Measurements from ENCODE around the gene EXOSC7. TPM values are rescaled to one million over a fixed set of nuclear protein-coding genes. Genes with fewer than 3 reads are reported as not detected.

The EXOSC7 gene
- total and polyA plus RNA-seq, 9 of the 15 experiments (the other 6 are each of a cell fraction or from before 2014, with no cell fraction given) = 88.5 to 237 (median 112) TPM

DNA sequence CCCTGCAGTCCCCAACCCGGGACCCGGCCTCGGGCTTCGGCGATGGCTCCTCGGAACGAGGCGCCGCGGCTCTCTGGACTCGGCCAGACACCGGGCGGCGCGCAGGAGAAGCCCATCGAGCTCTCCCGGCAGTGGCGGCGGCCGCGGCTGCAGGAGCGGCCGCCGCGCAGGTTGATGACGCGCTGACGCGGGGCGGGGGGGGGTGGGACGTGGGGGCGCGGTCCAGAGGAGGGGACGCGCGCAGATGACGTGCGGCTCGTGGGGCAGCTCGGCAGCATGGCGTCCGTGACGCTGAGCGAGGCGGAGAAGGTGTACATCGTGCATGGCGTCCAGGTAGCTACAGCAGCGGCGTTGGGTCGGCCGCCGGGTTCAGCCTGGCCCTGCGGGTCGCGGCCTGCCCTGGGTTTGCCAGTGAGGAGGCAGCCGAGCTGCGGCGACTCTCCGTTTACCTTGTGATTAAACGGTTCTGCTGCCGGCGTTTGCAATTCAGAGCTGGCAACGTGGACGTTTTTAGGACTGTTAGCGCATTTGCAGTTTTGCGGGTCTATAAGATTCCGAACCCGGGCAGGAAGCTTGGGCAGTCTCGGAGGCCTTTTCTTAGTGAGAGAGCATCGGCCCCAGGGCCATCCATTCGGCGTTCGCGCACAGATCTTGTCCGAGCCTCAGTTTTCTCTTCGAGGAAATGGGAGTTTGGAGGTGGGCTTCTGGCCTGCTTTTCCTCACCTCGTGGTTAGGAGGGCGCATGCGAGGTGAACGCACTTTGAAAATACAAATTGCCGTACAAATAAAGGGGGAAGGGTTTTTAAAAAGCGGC lies at the start of gene EXOSC7, which contains the start of gene ZDHHC3 (continued):
- TF ChIP-seq, protein P1, sequence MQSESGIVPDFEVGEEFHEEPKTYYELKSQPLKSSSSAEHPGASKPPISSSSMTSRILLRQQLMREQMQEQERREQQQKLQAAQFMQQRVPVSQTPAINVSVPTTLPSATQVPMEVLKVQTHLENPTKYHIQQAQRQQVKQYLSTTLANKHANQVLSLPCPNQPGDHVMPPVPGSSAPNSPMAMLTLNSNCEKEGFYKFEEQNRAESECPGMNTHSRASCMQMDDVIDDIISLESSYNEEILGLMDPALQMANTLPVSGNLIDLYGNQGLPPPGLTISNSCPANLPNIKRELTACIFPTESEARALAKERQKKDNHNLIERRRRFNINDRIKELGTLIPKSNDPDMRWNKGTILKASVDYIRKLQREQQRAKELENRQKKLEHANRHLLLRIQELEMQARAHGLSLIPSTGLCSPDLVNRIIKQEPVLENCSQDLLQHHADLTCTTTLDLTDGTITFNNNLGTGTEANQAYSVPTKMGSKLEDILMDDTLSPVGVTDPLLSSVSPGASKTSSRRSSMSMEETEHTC (IDR thresholded peaks at IDR 0.05) = peak; percentile 65; the same call in 1 of the 2 replicates
- no peak for TF ChIP-seq PYGO2 (tag; IDR thresholded peaks at IDR 0.05)
- TF ChIP-seq HIVEP1 (CRISPR knock-in tag; IDR thresholded peaks at IDR 0.05) = no peak
- TF ChIP-seq, protein P2, sequence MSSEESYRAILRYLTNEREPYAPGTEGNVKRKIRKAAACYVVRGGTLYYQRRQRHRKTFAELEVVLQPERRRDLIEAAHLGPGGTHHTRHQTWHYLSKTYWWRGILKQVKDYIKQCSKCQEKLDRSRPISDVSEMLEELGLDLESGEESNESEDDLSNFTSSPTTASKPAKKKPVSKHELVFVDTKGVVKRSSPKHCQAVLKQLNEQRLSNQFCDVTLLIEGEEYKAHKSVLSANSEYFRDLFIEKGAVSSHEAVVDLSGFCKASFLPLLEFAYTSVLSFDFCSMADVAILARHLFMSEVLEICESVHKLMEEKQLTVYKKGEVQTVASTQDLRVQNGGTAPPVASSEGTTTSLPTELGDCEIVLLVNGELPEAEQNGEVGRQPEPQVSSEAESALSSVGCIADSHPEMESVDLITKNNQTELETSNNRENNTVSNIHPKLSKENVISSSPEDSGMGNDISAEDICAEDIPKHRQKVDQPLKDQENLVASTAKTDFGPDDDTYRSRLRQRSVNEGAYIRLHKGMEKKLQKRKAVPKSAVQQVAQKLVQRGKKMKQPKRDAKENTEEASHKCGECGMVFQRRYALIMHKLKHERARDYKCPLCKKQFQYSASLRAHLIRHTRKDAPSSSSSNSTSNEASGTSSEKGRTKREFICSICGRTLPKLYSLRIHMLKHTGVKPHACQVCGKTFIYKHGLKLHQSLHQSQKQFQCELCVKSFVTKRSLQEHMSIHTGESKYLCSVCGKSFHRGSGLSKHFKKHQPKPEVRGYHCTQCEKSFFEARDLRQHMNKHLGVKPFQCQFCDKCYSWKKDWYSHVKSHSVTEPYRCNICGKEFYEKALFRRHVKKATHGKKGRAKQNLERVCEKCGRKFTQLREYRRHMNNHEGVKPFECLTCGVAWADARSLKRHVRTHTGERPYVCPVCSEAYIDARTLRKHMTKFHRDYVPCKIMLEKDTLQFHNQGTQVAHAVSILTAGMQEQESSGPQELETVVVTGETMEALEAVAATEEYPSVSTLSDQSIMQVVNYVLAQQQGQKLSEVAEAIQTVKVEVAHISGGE (CRISPR knock-in tag; IDR thresholded peaks at IDR 0.05) = no peak
- TF ChIP-seq ZNF764 (CRISPR knock-in tag; IDR thresholded peaks at IDR 0.05; ENCODE audit: low read depth) = no peak
- TF ChIP-seq ZZZ3 (IDR thresholded peaks at IDR 0.05) = no peak
- TF ChIP-seq ZNF146 (CRISPR knock-in tag; IDR thresholded peaks at IDR 0.05; ENCODE audit: unreplicated experiment) = no peak
- TF ChIP-seq NCOA2 (IDR thresholded peaks at IDR 0.05; ENCODE audit: partially characterized antibody in 2 of 2) = no peak
- TF ChIP-seq, protein P3, sequence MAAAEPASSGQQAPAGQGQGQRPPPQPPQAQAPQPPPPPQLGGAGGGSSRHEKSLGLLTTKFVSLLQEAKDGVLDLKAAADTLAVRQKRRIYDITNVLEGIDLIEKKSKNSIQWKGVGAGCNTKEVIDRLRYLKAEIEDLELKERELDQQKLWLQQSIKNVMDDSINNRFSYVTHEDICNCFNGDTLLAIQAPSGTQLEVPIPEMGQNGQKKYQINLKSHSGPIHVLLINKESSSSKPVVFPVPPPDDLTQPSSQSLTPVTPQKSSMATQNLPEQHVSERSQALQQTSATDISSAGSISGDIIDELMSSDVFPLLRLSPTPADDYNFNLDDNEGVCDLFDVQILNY (CRISPR knock-in tag; IDR thresholded peaks at IDR 0.05) = no peak
- TF ChIP-seq, protein P4, sequence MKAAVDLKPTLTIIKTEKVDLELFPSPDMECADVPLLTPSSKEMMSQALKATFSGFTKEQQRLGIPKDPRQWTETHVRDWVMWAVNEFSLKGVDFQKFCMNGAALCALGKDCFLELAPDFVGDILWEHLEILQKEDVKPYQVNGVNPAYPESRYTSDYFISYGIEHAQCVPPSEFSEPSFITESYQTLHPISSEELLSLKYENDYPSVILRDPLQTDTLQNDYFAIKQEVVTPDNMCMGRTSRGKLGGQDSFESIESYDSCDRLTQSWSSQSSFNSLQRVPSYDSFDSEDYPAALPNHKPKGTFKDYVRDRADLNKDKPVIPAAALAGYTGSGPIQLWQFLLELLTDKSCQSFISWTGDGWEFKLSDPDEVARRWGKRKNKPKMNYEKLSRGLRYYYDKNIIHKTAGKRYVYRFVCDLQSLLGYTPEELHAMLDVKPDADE (conservative IDR thresholded peaks at IDR 0.05; ENCODE audit: control insufficient read depth, low read depth, low read length) = peak; percentile 79
- TF ChIP-seq ZNF695 (CRISPR knock-in tag; IDR thresholded peaks at IDR 0.05) = no peak
- TF ChIP-seq BACH1 (tag; IDR thresholded peaks at IDR 0.05) = no peak
- peak; percentile 21; the same call in 1 of the 2 replicates for TF ChIP-seq ATF7 (IDR thresholded peaks at IDR 0.05)
- TF ChIP-seq PURB (CRISPR knock-in tag; IDR thresholded peaks at IDR 0.05; ENCODE audit: low read depth) = no peak
- TF ChIP-seq ZNF445 (CRISPR knock-in tag; IDR thresholded peaks at IDR 0.05; ENCODE audit: low read depth) = no peak
- peak; percentile 50 for TF ChIP-seq PML (IDR thresholded peaks at IDR 0.05; ENCODE audit: low read length)
- peak; percentile 92 for TF ChIP-seq POLR2A (conservative IDR thresholded peaks at IDR 0.05)
- TF ChIP-seq ZBED1 (IDR thresholded peaks at IDR 0.05) = no peak
- TF ChIP-seq XRCC4 (IDR thresholded peaks at IDR 0.05; ENCODE audit: extremely low read depth, insufficient read depth, insufficient read length) = no peak
- TF ChIP-seq E2F3 (CRISPR knock-in tag; IDR thresholded peaks at IDR 0.05) = no peak
- TF ChIP-seq CBX5 (IDR thresholded peaks at IDR 0.05; ENCODE audit: borderline replicate concordance, low read depth) = peak; percentile 51; the same call in 1 of the 2 replicates
- no peak for TF ChIP-seq HMG20B (CRISPR knock-in tag; IDR thresholded peaks at IDR 0.05)
- no peak for TF ChIP-seq ZFP1 (CRISPR knock-in tag; IDR thresholded peaks at IDR 0.05)

Measured in K562 (cell line).